Trophoblast cell (in vitro differentiated cells and primary cell): ENCODE results near the gene EXOC8.

Source experiments
- DNase-seq, 2 donors: peaks; one replicate each; pipeline ENCODE4 v3.0.0-alpha.2; 2016
- H2AFZ ChIP-seq: 2 replicates; pipeline ENCODE4 v1.6.1; 2013; ENCODE audit warnings: low read length, moderate library complexity, mild to moderate bottlenecking; ENCODE audit not compliant: insufficient read depth, poor library complexity
- H2AK5ac ChIP-seq: 2 replicates; pipeline ENCODE4 v1.6.1; 2013; ENCODE audit warnings: mild to moderate bottlenecking, low read length
- H2BK120ac ChIP-seq: 2 replicates; pipeline ENCODE4 v1.6.1; 2013; ENCODE audit warnings: low read length, mild to moderate bottlenecking, moderate library complexity; ENCODE audit not compliant: insufficient read depth, poor library complexity
- H2BK12ac ChIP-seq: 2 replicates; pipeline ENCODE4 v1.6.1; 2013; ENCODE audit warnings: mild to moderate bottlenecking, low read length, moderate library complexity
- H2BK5ac ChIP-seq: 2 replicates; pipeline ENCODE4 v1.6.1; 2013; ENCODE audit warnings: low read length, low read depth, moderate library complexity, mild to moderate bottlenecking; ENCODE audit not compliant: poor library complexity
- H3K14ac ChIP-seq: 2 replicates; pipeline ENCODE4 v1.6.1; 2013; ENCODE audit warnings: mild to moderate bottlenecking, low read length
- H3K18ac ChIP-seq: 2 replicates; pipeline ENCODE4 v1.6.1; 2013; ENCODE audit warnings: mild to moderate bottlenecking, low read length
- H3K23ac ChIP-seq: 2 replicates; pipeline ENCODE4 v1.6.1; 2013; ENCODE audit warnings: low read length
- H3K27ac ChIP-seq: 2 replicates; pipeline ENCODE4 v1.5.1; 2013; ENCODE audit warnings: low read depth, mild to moderate bottlenecking, inconsistent platforms, low read length, moderate library complexity
- H3K27me3 ChIP-seq: 2 replicates; pipeline ENCODE4 v1.6.1; 2013; ENCODE audit warnings: inconsistent platforms, mild to moderate bottlenecking, low read length, moderate library complexity; ENCODE audit not compliant: insufficient read depth
- H3K36me3 ChIP-seq, 2 experiments: 1 replicate in 1 of 2; 2 replicates in 1 of 2; pipeline ENCODE4 v1.6.1; 2013; ENCODE audit warnings: low read length in 2 of 2, mild to moderate bottlenecking in 2 of 2, moderate library complexity in 1 of 2; ENCODE audit not compliant: insufficient read depth in 2 of 2, control insufficient read depth in 1 of 2
- H3K4ac ChIP-seq: 2 replicates; pipeline ENCODE4 v1.6.1; 2013; ENCODE audit warnings: low read depth, mild to moderate bottlenecking, low read length, moderate library complexity
- H3K4me1 ChIP-seq, 2 experiments: 1 replicate in 1 of 2; 2 replicates in 1 of 2; pipeline ENCODE4 v1.6.1; 2013; ENCODE audit warnings: low read length in 2 of 2, mild to moderate bottlenecking in 2 of 2, moderate library complexity in 1 of 2; ENCODE audit not compliant: insufficient read depth in 2 of 2, control insufficient read depth in 1 of 2
- H3K4me2 ChIP-seq: 2 replicates; pipeline ENCODE4 v1.6.1; 2013; ENCODE audit warnings: inconsistent platforms, mild to moderate bottlenecking, low read length, moderate library complexity
- H3K4me3 ChIP-seq: 2 replicates; pipeline ENCODE4 v1.5.1; 2013; ENCODE audit warnings: mild to moderate bottlenecking, low read depth, low read length, inconsistent platforms
- H3K79me1 ChIP-seq: one replicate; pipeline ENCODE4 v1.6.1; 2013; ENCODE audit warnings: low read length
- H3K79me2 ChIP-seq: 2 replicates; pipeline ENCODE4 v1.6.1; 2013; ENCODE audit warnings: low read length, mild to moderate bottlenecking; ENCODE audit not compliant: control insufficient read depth, insufficient read depth, poor library complexity
- H3K9ac ChIP-seq: 2 replicates; pipeline ENCODE4 v1.6.1; 2013; ENCODE audit warnings: mild to moderate bottlenecking, low read length
- H3K9me3 ChIP-seq: 2 replicates; pipeline ENCODE4 v1.6.1; 2013; ENCODE audit warnings: low read depth, mild to moderate bottlenecking, control low read depth, inconsistent platforms, low read length; ENCODE audit not compliant: insufficient read depth
- H4K12ac ChIP-seq: 2 replicates; pipeline ENCODE4 v1.6.1; 2013; ENCODE audit warnings: low read depth, mild to moderate bottlenecking, low read length, moderate library complexity
- H4K8ac ChIP-seq: 2 replicates; pipeline ENCODE4 v1.6.1; 2013; ENCODE audit warnings: low read depth, mild to moderate bottlenecking, low read length, moderate library complexity
- H4K91ac ChIP-seq: one replicate; pipeline ENCODE4 v1.6.1; 2013; ENCODE audit warnings: low read depth, mild to moderate bottlenecking, low read length, moderate library complexity
- WGBS: extraction: QIAGEN DNeasy Blood & Tissue Kit; methylation state at CpG from one replicate; pipeline ENCODE4 v1.1.7; 2013; ENCODE audit warnings: missing lambda C conversion rate; ENCODE audit not compliant: insufficient read length, insufficient coverage; ENCODE audit errors: extremely low coverage; 5-methylcytosine and 5-hydroxymethylcytosine counted together

The EXOC8 gene

GRCh38 chr1:231364192-231364591 is 26.5 kb upstream of the EXOC8 start:
- Histone ChIP-seq H3K23ac (no peak overlapping the region), H3K4me2 (no peak overlapping the region), H3K79me1 (no peaks in the 10 kb centered on the region)

GRCh38 chr1:231363624-231364023 is 26.0 kb upstream of the EXOC8 start:
- H4K91ac ChIP-seq: no peak overlapping the region
- no peak overlapping the region for H2AFZ ChIP-seq
- no peak overlapping the region for H4K8ac ChIP-seq
- WGBS: no CpG with 5 or more reads among the region's 1 CpG
- no peak overlapping the region for H3K9ac ChIP-seq
- H4K12ac ChIP-seq: no peak overlapping the region
- no peak overlapping the region for H3K4me3 ChIP-seq
- no peak overlapping the region for H3K27ac ChIP-seq
- no peak for DNase-seq
- no peak overlapping the region for H2BK5ac ChIP-seq
- no peak overlapping the region for H3K4me2 ChIP-seq
- no peaks in the 10 kb centered on the region for H3K4me1 ChIP-seq
- H2BK120ac ChIP-seq: no peak overlapping the region
- H3K18ac ChIP-seq: no peak overlapping the region
- no peaks in the 10 kb centered on the region for H3K27me3 ChIP-seq
- no peak overlapping the region for H3K23ac ChIP-seq
- peaks cover 3 to 6% of the 10 kb centered on the region in 2 experiments for H3K36me3 ChIP-seq
- H3K14ac ChIP-seq: no peak overlapping the region
- H3K4ac ChIP-seq: no peak overlapping the region
- H2AK5ac ChIP-seq: no peak overlapping the region
- H3K79me2 ChIP-seq: no peaks in the 10 kb centered on the region
- no peak overlapping the region for H2BK12ac ChIP-seq
- no peaks in the 10 kb centered on the region for H3K79me1 ChIP-seq
- H3K9me3 ChIP-seq: no peaks in the 10 kb centered on the region

More at GRCh38 chr1:231364192-231364591, 26.5 kb upstream of the EXOC8 start:
- H3K36me3 ChIP-seq: peaks cover 1 to 4% of the 10 kb centered on the region in 2 experiments
- H2AK5ac ChIP-seq: no peak overlapping the region
- no peak overlapping the region for H3K14ac ChIP-seq
- H2AFZ ChIP-seq: no peak overlapping the region
- no peak overlapping the region for H3K27ac ChIP-seq
- no peak overlapping the region for H3K9ac ChIP-seq
- H3K4ac ChIP-seq: no peak overlapping the region
- no peak overlapping the region for H2BK12ac ChIP-seq
- no peak overlapping the region for H4K91ac ChIP-seq
- WGBS: no CpG with 5 or more reads among the region's 5 CpGs
- no peaks in the 10 kb centered on the region for H3K79me2 ChIP-seq
- no peaks in the 10 kb centered on the region for H3K27me3 ChIP-seq
- H2BK5ac ChIP-seq: no peak overlapping the region
- H2BK120ac ChIP-seq: no peak overlapping the region
- no peaks in the 10 kb centered on the region for H3K4me1 ChIP-seq
- no peak overlapping the region for H3K18ac ChIP-seq
- H3K9me3 ChIP-seq: no peaks in the 10 kb centered on the region
- no peak overlapping the region for H3K4me3 ChIP-seq
- H4K8ac ChIP-seq: no peak overlapping the region
- no peak for DNase-seq
- no peak overlapping the region for H4K12ac ChIP-seq

- no peaks in the 10 kb centered on the region for H3K79me1 ChIP-seq
- H2AFZ ChIP-seq: no peak overlapping the region
- no peak overlapping the region for H4K12ac ChIP-seq
- no peak overlapping the region for H3K18ac ChIP-seq
- H3K79me2 ChIP-seq: no peaks in the 10 kb centered on the region
- H4K8ac ChIP-seq: no peak overlapping the region
- no peak overlapping the region for H3K4me3 ChIP-seq
- H3K4me2 ChIP-seq: no peak overlapping the region
- H3K23ac ChIP-seq: no peak overlapping the region
- no peak overlapping the region for H3K9ac ChIP-seq
- H2AK5ac ChIP-seq: no peak overlapping the region
- DNase-seq: no peak
- no peak overlapping the region for H2BK5ac ChIP-seq
- no peak overlapping the region for H3K14ac ChIP-seq
- no peak overlapping the region for H3K4ac ChIP-seq
- no peak overlapping the region for H4K91ac ChIP-seq
- H2BK120ac ChIP-seq: no peak overlapping the region
- no peak overlapping the region for H2BK12ac ChIP-seq
- H3K4me1 ChIP-seq: no peaks in the 10 kb centered on the region
- no peak overlapping the region for H3K27ac ChIP-seq
- H3K9me3 ChIP-seq: no peaks in the 10 kb centered on the region
- peaks cover 3 to 6% of the 10 kb centered on the region in 2 experiments for H3K36me3 ChIP-seq
- WGBS: no CpG with 5 or more reads among the region's 1 CpG
- no peaks in the 10 kb centered on the region for H3K27me3 ChIP-seq
These were observed 24.7 kb upstream of the EXOC8 start for GRCh38 chr1:231362325-231362724.

- Histone ChIP-seq H3K36me3 (peaks cover 2 to 5% of the 10 kb centered on the region in 2 experiments), H3K23ac (no peak overlapping the region), H3K4me3 (no peak overlapping the region), H3K27ac (no peak overlapping the region), H3K4ac (no peak overlapping the region), H3K4me1 (no peaks in the 10 kb centered on the region), H2AFZ (no peak overlapping the region), H3K9me3 (no peaks in the 10 kb centered on the region), H3K4me2 (no peak overlapping the region), H2BK120ac (no peak overlapping the region), H3K27me3 (no peaks in the 10 kb centered on the region), H2AK5ac (no peak overlapping the region), H4K8ac (no peak overlapping the region), H4K91ac (no peak overlapping the region), H3K14ac (no peak overlapping the region), H3K79me2 (no peaks in the 10 kb centered on the region), H2BK5ac (no peak overlapping the region), H4K12ac (no peak overlapping the region), H3K18ac (no peak overlapping the region), H3K79me1 (no peaks in the 10 kb centered on the region), H3K9ac (no peak overlapping the region), H2BK12ac (no peak overlapping the region)
- no CpG with 5 or more reads among the region's 6 CpGs for WGBS
- peak; percentile 44 to 66 for DNase-seq
These were observed 21.5 kb upstream of the EXOC8 start for GRCh38 chr1:231359113-231359512.
